Endothelial cell of umbilical vein (primary cell): ENCODE data around the gene ZNF428. TPM values are rescaled to one million over a fixed set of nuclear protein-coding genes. Genes with fewer than 3 reads are reported as not detected.
A peak's percentile ranks its signal among the peaks of the same experiment; 100 is the strongest.

ENCODE experiments used
- Bru-seq: library from RNA; stranded (reverse); fragments of 400-500 nt; gene quantifications from one replicate; lab custom pipeline; 2021; lab: Mats Ljungman, UMichigan
- BruChase-seq, 2 experiments: library from RNA; stranded (reverse); fragments of 400-500 nt; gene quantifications; one replicate each; lab custom pipeline; 2021; lab: Mats Ljungman, UMichigan
- BruUV-seq: library from RNA; stranded (reverse); fragments of 400-500 nt; replicated peaks from 2 replicates; lab custom pipeline; 2021; lab: Mats Ljungman, UMichigan
- CTCF ChIA-PET: fragments of 300-600, 350-600 bp; sonication (Branson Sonifier 250); formaldehyde crosslinking; loops from one replicate; lab custom pipeline; 2021; ENCODE audit warnings: antibody characterized with exemption, inconsistent platforms; lab: Charles Lee
- POLR2A ChIA-PET: fragments of 300-600, 350-600 bp; sonication (Branson Sonifier 250); formaldehyde crosslinking; loops from one replicate; lab custom pipeline; 2021; ENCODE audit warnings: antibody characterized with exemption, inconsistent platforms; lab: Charles Lee
- DNase-seq: peaks from one replicate; pipeline ENCODE4 v3.0.0-alpha.2; 2011; ENCODE audit warnings: low read depth, low spot score
- FAIRE-seq: peaks from 2 replicates; lab custom pipeline; 2011; peaks lifted over from hg19 to GRCh38; lab: Jason Lieb, UNC
- H2AFZ ChIP-seq: 2 replicates; pipeline ENCODE4 v1.6.0; 2012; ENCODE audit warnings: low read depth, low read length, control low read depth, inconsistent platforms
- H3K27ac ChIP-seq: 2 replicates; pipeline ENCODE4 v1.5.1; 2011; ENCODE audit warnings: low read depth, mild to moderate bottlenecking, control low read depth, low read length, moderate library complexity; ENCODE audit not compliant: insufficient read depth
- H3K27me3 ChIP-seq, 2 experiments: 2 replicates each; pipeline versions ENCODE4 v1.6.0 to v1.6.1; 2011; ENCODE audit warnings: low read length in 2 of 2, mixed read lengths in 1 of 2; ENCODE audit not compliant: control insufficient read depth in 2 of 2, insufficient read depth in 2 of 2
- H3K36me3 ChIP-seq, 2 experiments: 2 replicates in 1 of 2; 3 replicates in 1 of 2; pipeline ENCODE4 v1.5.1; 2011; ENCODE audit warnings: low read length in 2 of 2, mild to moderate bottlenecking in 1 of 2, moderate library complexity in 1 of 2; ENCODE audit not compliant: control insufficient read depth in 2 of 2, insufficient read depth in 2 of 2; ENCODE audit errors: extremely low read depth in 1 of 2
- H3K4me1 ChIP-seq: 3 replicates; pipeline ENCODE4 v1.5.1; 2011; ENCODE audit warnings: mild to moderate bottlenecking, low read length; ENCODE audit not compliant: control insufficient read depth, insufficient read depth; ENCODE audit errors: extremely low read depth
- H3K4me2 ChIP-seq: 2 replicates; pipeline ENCODE4 v1.6.1; 2011; ENCODE audit warnings: low read length, control low read depth, mixed read lengths; ENCODE audit not compliant: insufficient read depth
- H3K4me3 ChIP-seq, 3 experiments: fragments of 200-600 bp in 1 of 3; sonication (generic), shearing (Covaris generic) in 1 of 3; replicated peaks in 1 of 3; 2 replicates each; pipeline ENCODE4 v1.5.1; 2011 to 2016; ENCODE audit warnings: control low read depth in 3 of 3, low read length in 3 of 3, mild to moderate bottlenecking in 2 of 3, inconsistent platforms in 1 of 3, low read depth in 1 of 3, moderate library complexity in 1 of 3; ENCODE audit not compliant: insufficient read depth in 1 of 3
- H3K79me2 ChIP-seq: 2 replicates; pipeline ENCODE4 v1.6.0; 2012; ENCODE audit warnings: low read length, inconsistent platforms; ENCODE audit not compliant: control insufficient read depth, insufficient read depth
- H3K9ac ChIP-seq: replicated peaks from 2 replicates; pipeline ENCODE3; 2011; ENCODE audit warnings: low read length, control low read depth; ENCODE audit not compliant: insufficient read depth; ENCODE audit errors: extremely low read depth
- H3K9me1 ChIP-seq: replicated peaks from 3 replicates; pipeline ENCODE4 v1.6.0; 2011; ENCODE audit warnings: mild to moderate bottlenecking, low read length; ENCODE audit not compliant: control insufficient read depth, insufficient read depth; ENCODE audit errors: extremely low read depth
- H3K9me3 ChIP-seq: replicated peaks from 2 replicates; pipeline ENCODE4 v1.5.1; 2012; ENCODE audit warnings: low read length, inconsistent platforms; ENCODE audit not compliant: control insufficient read depth, insufficient read depth
- H4K20me1 ChIP-seq: replicated peaks from 2 replicates; pipeline ENCODE3; 2011; ENCODE audit warnings: mild to moderate bottlenecking, low read length; ENCODE audit not compliant: control insufficient read depth, insufficient read depth; ENCODE audit errors: extremely low read depth
- POLR2A ChIP-seq: IDR thresholded peaks from 2 replicates; pipeline ENCODE4 v1.6.1; 2012; ENCODE audit warnings: low read depth, mild to moderate bottlenecking, control low read depth, low read length
- POLR2AphosphoS5 ChIP-seq: IDR thresholded peaks from 2 replicates; pipeline ENCODE4 v1.6.1; 2012; ENCODE audit warnings: low read depth, mild to moderate bottlenecking, control low read depth, low read length, moderate library complexity; ENCODE audit not compliant: insufficient read depth
- dilution Hi-C: fragments of 300-500 bp; cut with MboI; formaldehyde crosslinking; loops from one replicate; pipeline ENCODE4 v1.15.0; 2019; ENCODE audit warnings: low sequenced_read_pairs; ENCODE audit not compliant: extremely low pct_ligation_motif_present
- intact Hi-C: fragments of 100-400 bp; cut with micrococcal nuclease; formaldehyde crosslinking; loops from one replicate; pipeline ENCODE4 v1.10.0; 2022
- long read RNA-seq: library from polyadenylated mRNA; stranded (forward); transcript quantifications from one replicate; pipeline ENCODE4 v2.0.0, GENCODE V29; 2021
- polyA minus RNA-seq, 3 experiments: library from RNA; depleted of rRNA, polyadenylated mRNA; stranded (reverse); fragments of >200 nt; gene quantifications; 1 replicate in 1 of 3; 2 replicates in 2 of 3; pipeline ENCODE4 v1.2.3, GENCODE V29; 2011
- polyA plus RNA-seq, 4 experiments: library from polyadenylated mRNA; depleted of rRNA in 3 of 4; stranded (reverse) in 3 of 4; unstranded in 1 of 4; fragments of >200 nt; gene quantifications; 2 replicates each; pipeline versions ENCODE4 v1.2.1 to v1.2.3, GENCODE V29; 2011 to 2012; ENCODE audit warnings: missing spikeins in 1 of 4
- total RNA-seq: library from RNA; stranded (reverse); gene quantifications from 2 replicates; pipeline ENCODE4 v1.2.3, GENCODE V29; 2021
- TF ChIP-seq, protein P1 (sequence below), 2 donors: IDR thresholded peaks; 1 replicate in 1 of 2; 2 replicates in 1 of 2; pipeline ENCODE4 v1.5.1; 2011; ENCODE audit warnings: low read length in 2 of 2, mild to moderate bottlenecking in 2 of 2, moderate library complexity in 2 of 2, control low read depth in 1 of 2, inconsistent platforms in 1 of 2, low read depth in 1 of 2; ENCODE audit not compliant: insufficient read depth in 1 of 2; ENCODE audit errors: extremely low read depth in 1 of 2

ZNF428 gene, protein sequence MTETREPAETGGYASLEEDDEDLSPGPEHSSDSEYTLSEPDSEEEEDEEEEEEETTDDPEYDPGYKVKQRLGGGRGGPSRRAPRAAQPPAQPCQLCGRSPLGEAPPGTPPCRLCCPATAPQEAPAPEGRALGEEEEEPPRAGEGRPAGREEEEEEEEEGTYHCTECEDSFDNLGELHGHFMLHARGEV
- total RNA-seq, result 51.8 and 56.2 TPM in 2 replicates
- polyA plus RNA-seq, result 29.2 and 30.7 TPM in 2 replicates
- 36.3 and 53.6 TPM in 2 replicates for polyA plus RNA-seq (2011; cell fraction: cytosol; rRNA removed)
- 16.4 and 19.4 TPM in 2 replicates for polyA plus RNA-seq (2011; cell fraction: nucleus; rRNA removed)
- 36.4 and 59.1 TPM in 2 replicates for polyA plus RNA-seq (2012)
- 6.9 and 13.4 TPM in 2 replicates for polyA minus RNA-seq
- polyA minus RNA-seq (2011; cell fraction: cytosol; rRNA and poly(A)+ RNA removed), result 2.5 TPM
- 5.4 and 7.9 TPM in 2 replicates for polyA minus RNA-seq (2011; cell fraction: nucleus; rRNA and poly(A)+ RNA removed)
- percentile 54 among the genes with signal in this experiment for Bru-seq, nascent RNA
- BruChase-seq, experiment 1, labeled RNA remaining after a 6-hour chase, result percentile 72 among the genes with signal in this experiment
- percentile 59 among the genes with signal in this experiment for BruChase-seq, experiment 2, labeled RNA remaining after a 2-hour chase
- long read RNA-seq, transcript ZNF428-201 (3 exons, 1,412 nt), result major isoform, 26 of 44 reads
- long read RNA-seq, partial matches to known transcripts, result 0 of 44 reads
- long read RNA-seq, other reads (novel, unspliced or antisense), result 18 of 44 reads

DNA sequence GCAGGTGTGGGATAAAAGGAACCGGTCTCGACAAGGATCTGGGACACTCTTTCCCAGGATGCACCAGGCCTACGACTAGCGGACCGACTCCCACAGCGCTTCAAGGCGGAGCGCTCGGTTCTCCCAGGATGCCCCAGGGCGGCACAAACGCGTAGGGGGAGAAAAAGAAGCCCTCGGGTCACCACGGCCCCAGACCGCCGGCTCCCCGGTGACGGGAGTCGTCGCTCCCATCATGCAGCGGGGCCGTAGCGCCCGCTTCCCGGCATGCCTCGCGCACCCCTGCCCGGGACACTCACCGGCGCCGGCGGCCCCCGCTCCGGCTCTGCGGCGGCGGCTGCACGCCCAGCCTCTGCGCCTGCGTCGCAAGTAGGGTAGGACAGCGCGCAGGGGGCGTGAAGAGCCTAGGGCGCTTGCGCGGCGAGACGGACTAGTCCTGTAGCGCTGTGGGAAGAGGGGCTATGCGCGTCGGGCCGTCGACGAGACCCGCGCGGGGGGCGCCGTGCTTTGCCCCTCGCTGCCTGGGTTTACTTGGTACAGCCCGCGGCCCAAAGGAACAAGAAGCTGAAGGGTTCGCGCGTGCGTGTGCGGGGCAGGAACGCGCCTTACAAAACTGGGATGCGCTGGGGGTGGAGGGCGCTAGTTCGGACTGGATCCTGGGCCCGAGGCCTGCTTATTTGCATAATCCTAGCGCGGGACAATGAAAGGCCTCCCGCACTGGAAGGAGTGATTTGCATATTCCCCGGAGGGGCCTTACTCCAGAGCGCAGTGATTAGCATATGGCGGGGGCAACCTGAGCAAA lies at the start of gene ZNF428:
Gene ZNF428, minus strand, starts transcription at position 368 of the 799 bp plus-strand sequence. CDS start 5,325 bp downstream, outside the sequence.
- Histone ChIP-seq H2AFZ (peak within 1 kb of the TSS; percentile 89), H3K9ac (peak within 1 kb of the TSS; percentile 95), H3K79me2 (peaks cover 24% of the 10 kb centered on the region), H3K36me3 (no peaks in the 10 kb centered on the region), H3K9me3 (no peaks in the 10 kb centered on the region), H3K4me1 (peaks cover 12% of the 10 kb centered on the region), H3K9me1 (no peaks in the 10 kb centered on the region), H4K20me1 (no peaks in the 10 kb centered on the region), H3K27ac (peak within 1 kb of the TSS; percentile 88), H3K4me2 (peak within 1 kb of the TSS; percentile 87), H3K4me3 (peak within 1 kb of the TSS; percentile 31 to 75 (median 47)), H3K27me3 (no peaks in the 10 kb centered on the region)
- BruUV-seq, result no TSS peak
- TF ChIP-seq, protein P1, sequence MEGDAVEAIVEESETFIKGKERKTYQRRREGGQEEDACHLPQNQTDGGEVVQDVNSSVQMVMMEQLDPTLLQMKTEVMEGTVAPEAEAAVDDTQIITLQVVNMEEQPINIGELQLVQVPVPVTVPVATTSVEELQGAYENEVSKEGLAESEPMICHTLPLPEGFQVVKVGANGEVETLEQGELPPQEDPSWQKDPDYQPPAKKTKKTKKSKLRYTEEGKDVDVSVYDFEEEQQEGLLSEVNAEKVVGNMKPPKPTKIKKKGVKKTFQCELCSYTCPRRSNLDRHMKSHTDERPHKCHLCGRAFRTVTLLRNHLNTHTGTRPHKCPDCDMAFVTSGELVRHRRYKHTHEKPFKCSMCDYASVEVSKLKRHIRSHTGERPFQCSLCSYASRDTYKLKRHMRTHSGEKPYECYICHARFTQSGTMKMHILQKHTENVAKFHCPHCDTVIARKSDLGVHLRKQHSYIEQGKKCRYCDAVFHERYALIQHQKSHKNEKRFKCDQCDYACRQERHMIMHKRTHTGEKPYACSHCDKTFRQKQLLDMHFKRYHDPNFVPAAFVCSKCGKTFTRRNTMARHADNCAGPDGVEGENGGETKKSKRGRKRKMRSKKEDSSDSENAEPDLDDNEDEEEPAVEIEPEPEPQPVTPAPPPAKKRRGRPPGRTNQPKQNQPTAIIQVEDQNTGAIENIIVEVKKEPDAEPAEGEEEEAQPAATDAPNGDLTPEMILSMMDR (IDR thresholded peaks at IDR 0.05; ENCODE audit: extremely low read depth in 1 of 2, insufficient read depth in 1 of 2, low read depth in 1 of 2, low read length in 2 of 2), result no peak
- TF ChIP-seq POLR2A (peak; percentile 48), POLR2AphosphoS5 (peak; percentile 81)
- dilution Hi-C loops (no loop called here), intact Hi-C loops (loop anchor here (1.0 to 2.0 kb wide), 3 partner anchors 23 to 49 kb away; partner anchors contain the start of genes IRGQ, PINLYP, XRCC1 and ZNF576)
- POLR2A ChIA-PET, result no interaction called here
- CTCF ChIA-PET, result no interaction called here
- DNase-seq, result peak; percentile 95
- no peak for FAIRE-seq
